ENCODE data around the gene URB1. TPM values are rescaled to one million over a fixed set of nuclear protein-coding genes. Genes with fewer than 3 reads are reported as not detected.
A peak's percentile ranks its signal among the peaks of the same experiment; 100 is the strongest.
"Not testable (repeated sequence)": the region's sequence is repeated elsewhere in the genome, so short reads cannot be mapped to it uniquely, and the experiment has no call there.

URB1 gene
- 10 to 100 TPM; 18.3 to 26.9 (median 20.7) TPM for total RNA-seq

- no peak for TF ChIP-seq EP300 (IDR thresholded peaks at IDR 0.05)
- peak; percentile 72 for TF ChIP-seq POLR2AphosphoS5 (IDR thresholded peaks at IDR 0.05)
- peak in 1 of 4 experiments; percentile 9 for TF ChIP-seq CTCF (IDR thresholded peaks at IDR 0.05)
- peak; percentile 45 to 66 for TF ChIP-seq POLR2A (IDR thresholded peaks at IDR 0.05)
- Histone ChIP-seq H3K9me3 (no peaks in the 10 kb centered on the region), H3K36me3 (peaks cover 0 to 9% of the 10 kb centered on the region in 2 donors), H3K4me1 (peaks cover 3 to 44% (median 4%) of the 10 kb centered on the region in 3 donors), H3K27ac (peak within 1 kb of the TSS; percentile 40 to 89 (median 86)), H3K27me3 (no peaks in the 10 kb centered on the region), H3K4me3 (peak within 1 kb of the TSS; percentile 70 to 90)
- WGBS, 2 donors (ENCODE audit: low coverage in 1 of 2) = 0% methylated on average over 3 of the region's 59 CpGs; no CpG with 5 or more reads in 1 of the 2 donors
- peak; percentile 99 for ATAC-seq
Measured at GRCh38 chr21:32392880-32393676, at the start of gene URB1. Gene URB1, minus strand, starts transcription at chr21:32393012. Its CDS starts 102 bp downstream, at chr21:32392910.

- ATAC-seq = no peak
- Histone ChIP-seq H3K27ac (no peak overlapping the region), H3K27me3 (no peaks in the 10 kb centered on the region)
Measured at GRCh38 chr21:32437729-32438128, 44.9 kb upstream of the URB1 start.

GRCh38 chr21:32432982-32433660, 40.3 kb upstream of the URB1 start:
- not testable (repeated sequence) for H3K36me3 ChIP-seq, ATAC-seq, H3K9me3 ChIP-seq, H3K4me3 ChIP-seq, H3K27me3 ChIP-seq, H3K27ac ChIP-seq
- H3K4me1 ChIP-seq = peaks cover 0 to 12% (median 0%) of the 10 kb centered on the region in 3 donors
- 70 to 92% methylated on average over 10 to 15 of the region's 15 CpGs for WGBS, 2 donors (ENCODE audit: low coverage in 1 of 2)

More at GRCh38 chr21:32437729-32438128, 44.9 kb upstream of the URB1 start:
- H3K4me3 ChIP-seq = no peak overlapping the region
- H3K36me3 ChIP-seq = no peaks in the 10 kb centered on the region
- no peaks in the 10 kb centered on the region for H3K9me3 ChIP-seq
- WGBS, 2 donors (ENCODE audit: low coverage in 1 of 2) = 76 to 86% methylated on average over 3 to 9 of the region's 12 CpGs
- H3K4me1 ChIP-seq = peaks cover 0 to 10% (median 0%) of the 10 kb centered on the region in 3 donors
- no peak for TF ChIP-seq EP300 (IDR thresholded peaks at IDR 0.05)
- TF ChIP-seq POLR2A (IDR thresholded peaks at IDR 0.05) = no peak
- TF ChIP-seq CTCF (IDR thresholded peaks at IDR 0.05) = no peak
- TF ChIP-seq POLR2AphosphoS5 (IDR thresholded peaks at IDR 0.05) = no peak

- Histone ChIP-seq H3K36me3 (no peaks in the 10 kb centered on the region), H3K4me1 (peaks cover 3 to 48% (median 5%) of the 10 kb centered on the region in 3 donors), H3K4me3 (no peak overlapping the region), H3K9me3 (no peaks in the 10 kb centered on the region), H3K27ac (no peak overlapping the region), H3K27me3 (no peaks in the 10 kb centered on the region)
- TF ChIP-seq EP300 (IDR thresholded peaks at IDR 0.05) = no peak
- no peak for TF ChIP-seq POLR2AphosphoS5 (IDR thresholded peaks at IDR 0.05)
- TF ChIP-seq CTCF (IDR thresholded peaks at IDR 0.05) = no peak
- TF ChIP-seq POLR2A (IDR thresholded peaks at IDR 0.05) = no peak
- WGBS, 2 donors (ENCODE audit: low coverage in 1 of 2) = 48 to 52% methylated on average over 3 to 8 of the region's 10 CpGs
- ATAC-seq = no peak
Measured at GRCh38 chr21:32427958-32428623, 35.3 kb upstream of the URB1 start.

GRCh38 chr21:32426592-32427051, 33.8 kb upstream of the URB1 start:
- TF ChIP-seq CTCF (IDR thresholded peaks at IDR 0.05) (no peak), EP300 (IDR thresholded peaks at IDR 0.05) (no peak), POLR2A (IDR thresholded peaks at IDR 0.05) (no peak), POLR2AphosphoS5 (IDR thresholded peaks at IDR 0.05) (no peak)
- Histone ChIP-seq H3K27ac (peak overlapping the region in 1 of 4 donors; percentile 38), H3K4me1 (peaks cover 3 to 48% (median 5%) of the 10 kb centered on the region in 3 donors), H3K36me3 (no peaks in the 10 kb centered on the region), H3K27me3 (no peaks in the 10 kb centered on the region), H3K9me3 (peaks cover 0 to 8% (median 0%) of the 10 kb centered on the region in 3 donors), H3K4me3 (no peak overlapping the region)
- WGBS, 2 donors (ENCODE audit: low coverage in 1 of 2) = 59 to 89% methylated on average over 1 to 4 of the region's 6 CpGs
- no peak for ATAC-seq
